Stomach (tissue), 4 donors: ENCODE results near the gene ZEB1.

Experiments used
- POLR2AphosphoS5 ChIP-seq, 3 donors: sonication (generic); formaldehyde crosslinking; IDR thresholded peaks; one replicate each; pipeline ENCODE4 v1.6.1; 2016; ENCODE audit warnings: antibody characterized with exemption in 3 of 3
- TF ChIP-seq, protein P1 (sequence below), 7 experiments: fragments of 450-650 bp in 4 of 7; fragments of 200-600 bp in 3 of 7; sonication (generic) in 3 of 7; IDR thresholded peaks; one replicate each; pipeline ENCODE4 v1.5.1; 2016 to 2019; ENCODE audit warnings: antibody characterized with exemption in 7 of 7, control low read depth in 2 of 7, mild to moderate bottlenecking in 1 of 7

- TF ChIP-seq, protein P1, sequence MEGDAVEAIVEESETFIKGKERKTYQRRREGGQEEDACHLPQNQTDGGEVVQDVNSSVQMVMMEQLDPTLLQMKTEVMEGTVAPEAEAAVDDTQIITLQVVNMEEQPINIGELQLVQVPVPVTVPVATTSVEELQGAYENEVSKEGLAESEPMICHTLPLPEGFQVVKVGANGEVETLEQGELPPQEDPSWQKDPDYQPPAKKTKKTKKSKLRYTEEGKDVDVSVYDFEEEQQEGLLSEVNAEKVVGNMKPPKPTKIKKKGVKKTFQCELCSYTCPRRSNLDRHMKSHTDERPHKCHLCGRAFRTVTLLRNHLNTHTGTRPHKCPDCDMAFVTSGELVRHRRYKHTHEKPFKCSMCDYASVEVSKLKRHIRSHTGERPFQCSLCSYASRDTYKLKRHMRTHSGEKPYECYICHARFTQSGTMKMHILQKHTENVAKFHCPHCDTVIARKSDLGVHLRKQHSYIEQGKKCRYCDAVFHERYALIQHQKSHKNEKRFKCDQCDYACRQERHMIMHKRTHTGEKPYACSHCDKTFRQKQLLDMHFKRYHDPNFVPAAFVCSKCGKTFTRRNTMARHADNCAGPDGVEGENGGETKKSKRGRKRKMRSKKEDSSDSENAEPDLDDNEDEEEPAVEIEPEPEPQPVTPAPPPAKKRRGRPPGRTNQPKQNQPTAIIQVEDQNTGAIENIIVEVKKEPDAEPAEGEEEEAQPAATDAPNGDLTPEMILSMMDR (IDR thresholded peaks at IDR 0.05), result no peak
- TF ChIP-seq POLR2AphosphoS5 (IDR thresholded peaks at IDR 0.05), result no peak
Observed at GRCh38 chr10:31345886-31346285, 26.9 kb downstream of the ZEB1 start.
